RWPE1 (cell line): ENCODE measurements around the gene GLB1L3.

ENCODE experiments used
- CTCF ChIA-PET: fragments of 350-600 bp; sonication (Branson Sonifier 250); formaldehyde crosslinking; extraction: SDS; loops from one replicate; lab custom pipeline; 2021; lab: Yijun Ruan, JAX
- POLR2A ChIA-PET: fragments of 400-600 bp; formaldehyde crosslinking; extraction: SDS; loops from one replicate; lab custom pipeline; 2020; ENCODE audit warnings: antibody characterized with exemption; ENCODE audit not compliant: low non-redundant PET; lab: Yijun Ruan, JAX
- DNase-seq: peaks from one replicate; pipeline ENCODE4 v3.0.0; 2012; ENCODE audit warnings: low spot score
- H3K27ac ChIP-seq: fragments of 450-650 bp; 2 replicates; pipeline ENCODE4 v1.5.1; 2017
- CTCF ChIP-seq: fragments of 450-650 bp; conservative IDR thresholded peaks from 2 replicates; pipeline ENCODE4 v1.5.1; 2017; ENCODE audit warnings: low read depth, mild to moderate bottlenecking

GLB1L3 gene

GRCh38 chr11:134261626-134262488, 14.3 kb upstream of the GLB1L3 start:
- POLR2A ChIA-PET = no interaction called here

DNA sequence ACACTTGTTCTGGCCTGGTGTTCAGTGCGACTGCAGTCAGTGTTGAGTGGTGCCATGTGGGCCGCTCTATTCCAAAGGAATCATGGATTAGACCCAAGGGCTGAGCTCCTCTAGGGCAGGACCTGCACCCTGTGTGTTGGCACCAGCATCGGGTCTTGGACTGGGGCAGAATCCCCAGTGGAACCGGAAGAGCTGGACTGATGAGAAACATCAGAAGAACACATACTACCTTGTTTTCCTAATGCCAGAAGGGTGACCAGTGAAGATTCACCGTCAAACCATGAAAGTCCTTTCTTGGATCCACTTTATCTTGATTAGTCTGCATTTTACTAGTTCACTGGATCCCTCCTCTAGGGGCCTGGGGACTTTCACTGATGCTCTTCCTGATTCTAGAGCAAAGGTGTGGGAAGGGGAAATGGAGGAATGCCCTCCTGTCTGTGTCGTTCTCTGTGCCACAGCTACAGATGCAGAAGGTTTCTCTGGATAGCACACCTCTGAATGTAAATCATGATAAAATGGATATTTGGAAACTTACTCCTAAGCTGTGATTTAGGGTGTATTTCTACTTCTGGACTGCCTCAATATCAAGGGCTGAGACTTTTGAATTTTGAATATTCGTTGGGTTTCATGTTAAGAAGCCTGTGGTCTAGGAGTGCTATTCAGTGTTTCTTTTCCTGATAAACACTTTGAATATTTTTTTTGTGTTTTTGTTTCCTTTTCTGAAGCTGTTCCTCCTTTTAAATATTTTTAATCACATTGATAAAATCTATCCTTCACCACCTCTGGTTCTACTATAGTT, 11.0 kb upstream of the GLB1L3 start:
- ChIA-PET CTCF (no interaction called here), POLR2A (no interaction called here)
- DNase-seq = no peak
- H3K27ac ChIP-seq = no peak overlapping the region
- TF ChIP-seq CTCF = no peak

More at GRCh38 chr11:134261626-134262488, 14.3 kb upstream of the GLB1L3 start:
- CTCF ChIA-PET = interaction anchor here (0.5 to 1.5 kb wide), 9 partner anchors 9 to 558 kb away, joined by 3 to 9 read pairs (median 3); no protein-coding TSS in a partner anchor
- peak; percentile 48 for TF ChIP-seq CTCF
- no peak overlapping the region for H3K27ac ChIP-seq
- DNase-seq = peak; percentile 48

DNA sequence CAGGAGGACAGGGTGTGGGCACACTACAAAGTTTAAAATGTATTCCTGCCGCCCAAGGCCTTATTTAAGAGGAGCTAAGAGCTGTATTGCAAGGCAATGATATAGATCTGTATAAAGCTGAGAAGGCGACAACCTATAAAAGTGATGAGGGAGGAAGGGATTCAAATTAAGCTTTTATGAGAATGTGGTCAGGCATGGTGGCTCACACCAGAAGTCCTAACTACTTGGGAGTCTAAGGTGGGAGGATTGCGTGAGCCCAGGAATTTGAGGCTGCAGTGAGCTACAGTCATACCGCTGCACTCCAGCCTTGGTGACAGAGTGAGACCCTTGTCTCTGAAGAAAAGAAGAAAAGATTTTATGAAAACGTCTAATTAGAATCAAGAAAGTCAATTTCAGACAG, 9.7 kb upstream of the GLB1L3 start:
- TF ChIP-seq CTCF = no peak
- CTCF ChIA-PET = interaction anchor here (0.6 to 0.8 kb wide), 2 partner anchors 10 to 258 kb away, joined by 4 read pairs; partner anchors contain the start of gene GLB1L3
- no peak for DNase-seq
- POLR2A ChIA-PET = no interaction called here
- peak overlapping the region; percentile 71; the same call in 1 of the 2 replicates for H3K27ac ChIP-seq

DNA sequence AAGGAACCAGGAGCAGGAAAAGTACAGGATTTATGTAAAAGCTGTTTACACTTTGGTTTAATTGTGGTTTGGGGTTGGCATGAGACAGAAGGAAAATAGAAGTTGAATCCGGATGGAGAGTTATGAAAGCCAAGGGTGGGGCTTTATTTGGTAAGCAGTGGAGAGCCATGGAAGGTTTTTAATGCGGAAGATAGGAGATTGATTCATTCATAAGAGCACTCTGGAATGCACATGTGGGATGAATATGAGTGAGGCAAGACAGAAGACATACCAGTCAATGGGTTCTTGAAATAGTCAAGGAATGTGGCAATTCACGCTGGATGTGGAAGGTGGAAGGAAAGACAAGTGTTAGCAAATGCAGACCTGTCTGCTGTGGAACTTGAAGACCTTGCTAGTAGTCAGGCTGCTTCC, 9.3 kb upstream of the GLB1L3 start:
- DNase-seq = peak; percentile 84
- H3K27ac ChIP-seq = peak overlapping the region; percentile 71; the same call in 1 of the 2 replicates
- no peak for TF ChIP-seq CTCF
- ChIA-PET CTCF (interaction anchor here (0.8 kb wide), 1 partner anchor 10 kb away, joined by 4 read pairs; the partner anchor contains the start of gene GLB1L3), POLR2A (no interaction called here)

DNA sequence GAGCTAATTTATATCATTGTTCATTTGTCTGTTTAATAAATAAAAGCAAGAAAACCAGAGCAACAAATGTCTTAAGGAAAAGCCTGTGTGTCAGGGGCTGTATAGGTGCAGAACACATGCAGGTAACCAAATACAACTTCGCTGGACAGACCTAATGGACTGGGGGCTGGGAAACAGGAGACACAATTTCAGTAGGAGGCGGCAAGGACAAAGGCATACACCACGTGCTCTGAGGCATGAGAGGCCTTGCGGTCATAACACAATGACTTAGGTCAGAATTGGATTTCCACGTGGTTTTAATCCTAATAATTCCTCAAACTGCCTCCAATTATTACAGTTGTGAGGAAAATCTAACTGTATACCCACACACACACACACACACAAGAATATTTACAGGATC, 8.7 kb upstream of the GLB1L3 start:
- ChIA-PET POLR2A (no interaction called here), CTCF (interaction anchor here (0.6 kb wide), 1 partner anchor 283 kb away, joined by 3 read pairs; no protein-coding TSS in a partner anchor)
- DNase-seq = no peak
- TF ChIP-seq CTCF = no peak
- H3K27ac ChIP-seq = peak overlapping the region; percentile 67; the same call in 1 of the 2 replicates

DNA sequence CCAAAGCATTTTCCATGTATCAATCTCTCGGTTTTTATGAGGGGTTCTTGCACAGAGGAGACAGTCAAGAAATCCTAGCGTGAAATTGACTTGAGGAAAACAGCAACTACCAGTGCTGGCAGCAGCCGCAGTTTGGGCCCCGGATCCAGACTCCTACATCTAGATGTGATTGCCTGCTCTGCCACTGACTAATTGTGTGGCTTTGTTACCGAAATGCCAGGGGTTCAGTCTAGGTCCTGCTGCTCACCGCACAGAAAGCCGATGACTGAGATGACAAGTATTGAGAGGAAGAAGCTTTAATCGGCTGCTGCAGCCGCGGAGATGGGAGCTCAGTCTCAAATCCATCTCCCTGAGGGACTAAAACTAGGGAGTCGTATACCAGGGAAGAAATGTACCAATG, 8.2 kb upstream of the GLB1L3 start:
- H3K27ac ChIP-seq = peak overlapping the region; percentile 67; the same call in 1 of the 2 replicates
- DNase-seq = no peak
- POLR2A ChIA-PET = no interaction called here
- CTCF ChIA-PET = interaction anchor here (0.6 kb wide), 1 partner anchor 283 kb away, joined by 3 read pairs; no protein-coding TSS in a partner anchor
- TF ChIP-seq CTCF = no peak
